GM21381 (cell line): ENCODE measurements around the gene LRRC61.
"Not testable (repeated sequence)": the region's sequence is repeated elsewhere in the genome, so short reads cannot be mapped to it uniquely, and the experiment has no call there.

Source experiments
- ATAC-seq: cut with Tn5 transposase; IDR thresholded peaks from one replicate; pipeline ENCODE4 v1.9.1; 2021; ENCODE audit warnings: mild to moderate bottlenecking, moderate library complexity; ENCODE audit not compliant: unreplicated experiment

Gene LRRC61

GRCh38 chr7:150381096-150381495 is 57.9 kb downstream of the LRRC61 start:
- no peak for ATAC-seq

DNA sequence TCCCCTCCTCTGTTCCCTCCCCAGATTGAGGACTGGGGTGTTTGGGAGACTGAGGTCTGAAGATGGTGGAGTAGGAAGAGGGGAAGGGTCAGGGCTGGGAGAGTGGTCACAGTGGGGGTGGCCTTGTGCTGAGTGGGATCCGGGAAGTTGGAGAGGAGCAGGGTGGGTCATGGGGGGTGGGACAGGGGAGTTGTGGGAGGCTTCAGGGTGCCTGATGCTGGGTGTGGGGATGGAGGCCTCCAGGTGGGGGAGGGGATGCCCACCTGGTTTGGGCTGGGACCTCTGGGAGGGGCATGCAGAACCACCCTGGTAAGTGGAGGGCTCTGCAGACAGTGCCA is 58.6 kb downstream of the LRRC61 start:
- ATAC-seq: no peak

GRCh38 chr7:150382123-150382843 is 59.1 kb downstream of the LRRC61 start:
- no peak for ATAC-seq

DNA sequence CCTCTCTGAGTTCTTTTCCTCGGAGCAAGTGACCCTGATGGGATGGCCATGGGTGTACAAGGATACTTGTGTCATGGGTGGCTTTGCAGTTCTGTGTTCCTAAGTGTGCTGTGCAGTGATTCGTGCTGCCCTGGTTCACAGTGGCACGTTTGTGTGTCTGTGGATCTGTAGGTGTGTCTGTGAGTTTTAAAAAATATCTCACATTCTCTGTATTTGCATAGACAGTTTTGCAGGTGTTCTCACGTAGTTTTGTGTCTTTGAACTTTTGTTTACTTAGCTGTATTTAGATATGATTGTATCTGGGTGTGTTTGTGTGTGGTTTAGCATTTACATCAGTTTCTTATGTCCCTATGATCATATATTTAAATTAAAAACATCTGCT is 59.7 kb downstream of the LRRC61 start:
- no peak for ATAC-seq

GRCh38 chr7:150383710-150384397 is 60.7 kb downstream of the LRRC61 start:
- no peak for ATAC-seq

- ATAC-seq: no peak
Measured at GRCh38 chr7:150384406-150385301, 61.5 kb downstream of the LRRC61 start.

DNA sequence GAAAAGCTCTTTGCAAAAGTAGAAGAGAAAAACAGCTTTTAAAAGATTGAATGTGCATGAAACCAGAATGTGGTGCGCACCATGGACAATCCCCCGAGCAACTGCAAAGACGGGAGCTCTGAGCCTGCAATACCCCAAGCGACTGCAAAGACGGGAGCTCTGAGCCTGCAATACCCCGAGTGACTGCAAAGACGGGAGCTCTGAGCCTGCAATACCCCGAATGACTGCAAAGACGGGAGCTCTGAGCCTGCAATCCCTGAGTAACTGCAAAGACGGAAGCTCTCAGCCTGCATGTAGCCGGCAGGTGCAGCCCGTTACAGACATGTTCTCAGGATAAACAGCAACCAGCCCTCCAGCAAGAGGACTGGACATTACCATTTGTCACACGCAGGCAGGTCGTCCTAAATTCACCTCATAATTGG is 62.2 kb downstream of the LRRC61 start:
- no peak for ATAC-seq

GRCh38 chr7:150385884-150386283 is 62.7 kb downstream of the LRRC61 start:
- ATAC-seq: not testable (repeated sequence)
